ENCODE results near the gene TRANK1. TPM values are rescaled to one million over a fixed set of nuclear protein-coding genes. Genes with fewer than 3 reads are reported as not detected.

TRANK1 gene
- total RNA-seq, 1 experiment from 2014 or later: 1.1 TPM

DNA sequence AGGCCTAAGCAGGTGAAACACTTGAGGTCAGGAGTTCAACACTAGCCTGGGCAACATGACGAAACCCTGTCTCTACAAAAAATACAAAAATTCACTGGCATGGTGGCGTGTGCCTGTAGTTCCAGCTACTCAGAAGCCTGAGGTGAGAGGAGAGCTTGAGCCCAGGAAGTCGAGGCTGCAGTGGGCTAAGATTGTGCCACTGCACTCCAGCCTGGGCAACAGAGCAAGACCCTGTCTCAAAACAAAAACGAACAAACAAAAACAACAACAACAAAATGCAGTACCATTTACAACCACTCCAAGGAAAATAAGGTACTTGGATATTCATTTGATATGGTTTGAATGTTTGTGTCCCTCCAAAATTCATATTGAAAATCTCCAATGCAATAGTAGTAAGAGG, 15.6 kb upstream of the TRANK1 start:
- CTCF ChIA-PET: no interaction called here
- no peak for ATAC-seq
- H3K9ac ChIP-seq (ENCODE audit: low read length): no peak overlapping the region

DNA sequence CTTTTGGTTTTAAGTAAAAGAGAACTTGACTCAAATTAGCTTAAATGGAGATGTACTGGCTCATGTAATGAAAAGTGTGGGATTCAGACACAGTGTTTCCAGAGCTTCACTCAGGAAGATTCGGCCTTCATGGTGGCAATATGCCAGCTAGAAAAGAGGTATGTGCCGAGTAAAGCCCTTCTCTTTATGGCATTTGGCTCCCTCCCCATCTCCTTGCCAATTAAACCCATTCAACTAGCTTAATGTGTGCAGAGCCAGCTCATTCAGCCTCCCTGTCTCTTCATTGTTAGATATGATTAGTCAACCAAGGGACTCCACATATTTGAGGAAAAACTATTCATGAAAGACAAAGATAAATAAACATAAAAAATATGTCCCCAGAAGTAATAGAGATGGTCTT, 15.0 kb upstream of the TRANK1 start:
- H3K27me3 ChIP-seq (ENCODE audit: insufficient read depth, low read length): no peaks in the 10 kb centered on the region
- no peak overlapping the region for H2AFZ ChIP-seq (ENCODE audit: low read depth, low read length, poor library complexity, severe bottlenecking)
- ATAC-seq: no peak
- H3K9ac ChIP-seq (ENCODE audit: low read length): no peak overlapping the region
- CTCF ChIA-PET: interaction anchor here (1.2 to 2.4 kb wide), 5 partner anchors 19 to 168 kb away, joined by 3 to 19 read pairs (median 6); no protein-coding TSS in a partner anchor
- intact Hi-C loops (cut with micrococcal nuclease): loop anchor here (2.0 to 10.0 kb wide), 3 partner anchors 145 to 231 kb away; no protein-coding TSS in a partner anchor
- H3K27ac ChIP-seq (ENCODE audit: low read depth, low read length): no peak overlapping the region
- BruUV-seq (replicated peaks): no TSS peak
- no peaks in the 10 kb centered on the region for H3K9me2 ChIP-seq (ENCODE audit: insufficient read depth)
- peaks cover 0 to 8% of the 10 kb centered on the region in 2 experiments; a peak in 2 of 4 replicates for H3K4me1 ChIP-seq (ENCODE audit: control insufficient read depth in 1 of 2, insufficient read depth in 2 of 2, low read length in 2 of 2)
- no peak for TF ChIP-seq JUND (IDR thresholded peaks at IDR 0.05)
- no peak for TF ChIP-seq SRF (IDR thresholded peaks at IDR 0.05; ENCODE audit: low read depth)
- TF ChIP-seq, protein P1, sequence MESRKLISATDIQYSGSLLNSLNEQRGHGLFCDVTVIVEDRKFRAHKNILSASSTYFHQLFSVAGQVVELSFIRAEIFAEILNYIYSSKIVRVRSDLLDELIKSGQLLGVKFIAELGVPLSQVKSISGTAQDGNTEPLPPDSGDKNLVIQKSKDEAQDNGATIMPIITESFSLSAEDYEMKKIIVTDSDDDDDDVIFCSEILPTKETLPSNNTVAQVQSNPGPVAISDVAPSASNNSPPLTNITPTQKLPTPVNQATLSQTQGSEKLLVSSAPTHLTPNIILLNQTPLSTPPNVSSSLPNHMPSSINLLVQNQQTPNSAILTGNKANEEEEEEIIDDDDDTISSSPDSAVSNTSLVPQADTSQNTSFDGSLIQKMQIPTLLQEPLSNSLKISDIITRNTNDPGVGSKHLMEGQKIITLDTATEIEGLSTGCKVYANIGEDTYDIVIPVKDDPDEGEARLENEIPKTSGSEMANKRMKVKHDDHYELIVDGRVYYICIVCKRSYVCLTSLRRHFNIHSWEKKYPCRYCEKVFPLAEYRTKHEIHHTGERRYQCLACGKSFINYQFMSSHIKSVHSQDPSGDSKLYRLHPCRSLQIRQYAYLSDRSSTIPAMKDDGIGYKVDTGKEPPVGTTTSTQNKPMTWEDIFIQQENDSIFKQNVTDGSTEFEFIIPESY (IDR thresholded peaks at IDR 0.05; ENCODE audit: extremely low read depth, insufficient replicate concordance, low read length): no peak
- no peak for TF ChIP-seq RAD21 (IDR thresholded peaks at IDR 0.05; ENCODE audit: low read depth)
- TF ChIP-seq, protein P2, sequence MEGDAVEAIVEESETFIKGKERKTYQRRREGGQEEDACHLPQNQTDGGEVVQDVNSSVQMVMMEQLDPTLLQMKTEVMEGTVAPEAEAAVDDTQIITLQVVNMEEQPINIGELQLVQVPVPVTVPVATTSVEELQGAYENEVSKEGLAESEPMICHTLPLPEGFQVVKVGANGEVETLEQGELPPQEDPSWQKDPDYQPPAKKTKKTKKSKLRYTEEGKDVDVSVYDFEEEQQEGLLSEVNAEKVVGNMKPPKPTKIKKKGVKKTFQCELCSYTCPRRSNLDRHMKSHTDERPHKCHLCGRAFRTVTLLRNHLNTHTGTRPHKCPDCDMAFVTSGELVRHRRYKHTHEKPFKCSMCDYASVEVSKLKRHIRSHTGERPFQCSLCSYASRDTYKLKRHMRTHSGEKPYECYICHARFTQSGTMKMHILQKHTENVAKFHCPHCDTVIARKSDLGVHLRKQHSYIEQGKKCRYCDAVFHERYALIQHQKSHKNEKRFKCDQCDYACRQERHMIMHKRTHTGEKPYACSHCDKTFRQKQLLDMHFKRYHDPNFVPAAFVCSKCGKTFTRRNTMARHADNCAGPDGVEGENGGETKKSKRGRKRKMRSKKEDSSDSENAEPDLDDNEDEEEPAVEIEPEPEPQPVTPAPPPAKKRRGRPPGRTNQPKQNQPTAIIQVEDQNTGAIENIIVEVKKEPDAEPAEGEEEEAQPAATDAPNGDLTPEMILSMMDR (IDR thresholded peaks at IDR 0.05 in 2 of 3, conservative IDR thresholded peaks at IDR 0.05 in 1 of 3; ENCODE audit: borderline replicate concordance in 1 of 3, insufficient read depth in 1 of 3, low read depth in 2 of 3, low read length in 2 of 3): no peak
- no peak overlapping the region for H3K4me3 ChIP-seq (replicated peaks in 1 of 2; ENCODE audit: low read depth in 1 of 2, low read length in 2 of 2)
- no peaks in the 10 kb centered on the region for H3K9me3 ChIP-seq (ENCODE audit: control insufficient read depth in 1 of 2, insufficient read depth in 1 of 2, low read depth in 1 of 2, low read length in 2 of 2)
- H3K36me3 ChIP-seq (ENCODE audit: control insufficient read depth in 1 of 2, insufficient read depth in 2 of 2, low read length in 2 of 2): no peaks in the 10 kb centered on the region
- no peak for DNase-seq (ENCODE audit: low read depth, low spot score)
- no peaks in the 10 kb centered on the region for H3K79me2 ChIP-seq (ENCODE audit: insufficient read depth, low read length)
- POLR2A ChIA-PET: no interaction called here
- H3K4me2 ChIP-seq (ENCODE audit: low read length): no peak overlapping the region
- no peaks in the 10 kb centered on the region for H4K20me1 ChIP-seq (ENCODE audit: insufficient read depth)
- RAD21 ChIA-PET (ENCODE audit: low non-redundant PET in 1 of 2, low total read pairs in 2 of 2, uncharacterized antibody in 2 of 2, unreplicated experiment in 2 of 2): interaction anchor here in 1 of 2 experiments (0.7 kb wide), 1 partner anchor 92 kb away, joined by 5 read pairs; no protein-coding TSS in a partner anchor

More for the DNA sequence above, 15.6 kb upstream of the TRANK1 start:
- POLR2A ChIA-PET: no interaction called here
- Histone ChIP-seq H3K9me2 (ENCODE audit: insufficient read depth) (no peaks in the 10 kb centered on the region), H3K79me2 (ENCODE audit: insufficient read depth, low read length) (no peaks in the 10 kb centered on the region), H3K27ac (ENCODE audit: low read depth, low read length) (no peak overlapping the region), H2AFZ (ENCODE audit: low read depth, low read length, poor library complexity, severe bottlenecking) (no peak overlapping the region), H3K4me3 (replicated peaks in 1 of 2; ENCODE audit: low read depth in 1 of 2, low read length in 2 of 2) (no peak overlapping the region), H3K36me3 (ENCODE audit: control insufficient read depth in 1 of 2, insufficient read depth in 2 of 2, low read length in 2 of 2) (no peaks in the 10 kb centered on the region), H4K20me1 (ENCODE audit: insufficient read depth) (no peaks in the 10 kb centered on the region), H3K27me3 (ENCODE audit: insufficient read depth, low read length) (no peaks in the 10 kb centered on the region), H3K4me2 (ENCODE audit: low read length) (no peak overlapping the region), H3K9me3 (ENCODE audit: control insufficient read depth in 1 of 2, insufficient read depth in 1 of 2, low read depth in 1 of 2, low read length in 2 of 2) (no peaks in the 10 kb centered on the region), H3K4me1 (ENCODE audit: control insufficient read depth in 1 of 2, insufficient read depth in 2 of 2, low read length in 2 of 2) (peaks cover 0 to 12% of the 10 kb centered on the region in 2 experiments; a peak in 3 of 4 replicates)
- intact Hi-C loops (cut with micrococcal nuclease): no loop called here
- RAD21 ChIA-PET (ENCODE audit: low non-redundant PET in 1 of 2, low total read pairs in 2 of 2, uncharacterized antibody in 2 of 2, unreplicated experiment in 2 of 2): interaction anchor here in 1 of 2 experiments (0.7 kb wide), 1 partner anchor 92 kb away, joined by 5 read pairs; no protein-coding TSS in a partner anchor
- TF ChIP-seq ZNF274 (IDR thresholded peaks at IDR 0.05; ENCODE audit: low read depth, low read length) (no peak), TCF7L2 (IDR thresholded peaks at IDR 0.05; ENCODE audit: borderline replicate concordance, extremely low read depth, insufficient read depth, insufficient read length) (no peak), JUND (IDR thresholded peaks at IDR 0.05) (no peak), POLR2AphosphoS5 (IDR thresholded peaks at IDR 0.05; ENCODE audit: low read depth, low read length) (no peak), ZFX (IDR thresholded peaks at IDR 0.05) (no peak), YY1 (IDR thresholded peaks at IDR 0.05; ENCODE audit: extremely low read depth, insufficient replicate concordance, low read depth, low read length) (no peak), EGR1 (IDR thresholded peaks at IDR 0.05; ENCODE audit: low read depth) (no peak)
- TF ChIP-seq, protein P2 (IDR thresholded peaks at IDR 0.05 in 2 of 3, conservative IDR thresholded peaks at IDR 0.05 in 1 of 3; ENCODE audit: borderline replicate concordance in 1 of 3, insufficient read depth in 1 of 3, low read depth in 2 of 3, low read length in 2 of 3): no peak
- DNase-seq (ENCODE audit: low read depth, low spot score): no peak
- BruUV-seq (replicated peaks): no TSS peak
